AG10803 (cell line): Measurements from ENCODE around the gene RALBP1.
A peak's percentile ranks its signal among the peaks of the same experiment; 100 is the strongest.
"Not testable (repeated sequence)": the region's sequence is repeated elsewhere in the genome, so short reads cannot be mapped to it uniquely, and the experiment has no call there.

Source experiments
- DNase-seq: peaks from one replicate; pipeline ENCODE4 v3.0.0; 2010; ENCODE audit warnings: low read depth
- H3K4me3 ChIP-seq: 2 replicates; pipeline ENCODE4 v1.5.1; 2011; ENCODE audit warnings: mild to moderate bottlenecking, low read length, control low read depth
- TF ChIP-seq, protein P1 (sequence below): conservative IDR thresholded peaks from 2 replicates; pipeline ENCODE4 v1.5.1; 2011; ENCODE audit warnings: mild to moderate bottlenecking, low read length, control low read depth, inconsistent platforms

The RALBP1 gene

DNA sequence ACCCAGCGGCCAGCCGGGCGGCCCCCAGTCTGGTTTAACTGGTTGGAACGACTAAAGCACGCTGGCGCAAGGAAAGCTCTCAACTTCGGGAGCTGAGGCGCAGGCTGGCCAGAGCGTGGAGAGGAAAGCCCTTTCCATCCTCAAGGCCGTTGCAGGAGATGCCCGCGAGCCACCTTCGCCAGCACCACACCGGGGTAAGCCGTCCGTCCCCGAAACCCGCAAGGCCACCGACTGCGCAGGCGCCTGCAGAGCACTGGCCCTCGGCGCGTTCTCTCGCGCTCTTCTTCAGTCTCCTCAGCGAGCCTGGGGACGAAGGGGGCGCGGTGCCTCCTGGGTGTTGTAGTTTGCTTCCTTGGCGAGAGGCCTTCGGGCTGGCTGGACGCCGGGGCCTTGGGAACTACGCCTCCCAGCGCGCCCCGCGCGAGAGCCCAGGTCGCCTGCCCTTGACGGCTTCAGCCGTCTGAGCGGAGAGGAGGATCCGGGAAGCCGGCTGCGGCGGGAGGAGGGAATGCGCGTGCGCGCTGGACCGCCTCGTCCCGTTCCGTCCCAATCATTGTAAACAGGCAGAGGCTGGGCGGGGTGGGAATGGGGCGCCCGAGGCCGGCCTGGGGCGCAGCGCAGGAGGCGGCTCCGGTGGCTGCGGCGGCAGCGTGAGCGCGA is at the start of gene RALBP1:
RALBP1 (plus strand) TSS at position 531 of the 660 bp plus-strand sequence. CDS start 37,533 bp downstream, outside the sequence.
- TF ChIP-seq, protein P1, sequence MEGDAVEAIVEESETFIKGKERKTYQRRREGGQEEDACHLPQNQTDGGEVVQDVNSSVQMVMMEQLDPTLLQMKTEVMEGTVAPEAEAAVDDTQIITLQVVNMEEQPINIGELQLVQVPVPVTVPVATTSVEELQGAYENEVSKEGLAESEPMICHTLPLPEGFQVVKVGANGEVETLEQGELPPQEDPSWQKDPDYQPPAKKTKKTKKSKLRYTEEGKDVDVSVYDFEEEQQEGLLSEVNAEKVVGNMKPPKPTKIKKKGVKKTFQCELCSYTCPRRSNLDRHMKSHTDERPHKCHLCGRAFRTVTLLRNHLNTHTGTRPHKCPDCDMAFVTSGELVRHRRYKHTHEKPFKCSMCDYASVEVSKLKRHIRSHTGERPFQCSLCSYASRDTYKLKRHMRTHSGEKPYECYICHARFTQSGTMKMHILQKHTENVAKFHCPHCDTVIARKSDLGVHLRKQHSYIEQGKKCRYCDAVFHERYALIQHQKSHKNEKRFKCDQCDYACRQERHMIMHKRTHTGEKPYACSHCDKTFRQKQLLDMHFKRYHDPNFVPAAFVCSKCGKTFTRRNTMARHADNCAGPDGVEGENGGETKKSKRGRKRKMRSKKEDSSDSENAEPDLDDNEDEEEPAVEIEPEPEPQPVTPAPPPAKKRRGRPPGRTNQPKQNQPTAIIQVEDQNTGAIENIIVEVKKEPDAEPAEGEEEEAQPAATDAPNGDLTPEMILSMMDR: peak; percentile 23; the same call in 1 of the 2 replicates
- DNase-seq: peak; percentile 99
- peak within 1 kb of the TSS; percentile 97 for H3K4me3 ChIP-seq

DNA sequence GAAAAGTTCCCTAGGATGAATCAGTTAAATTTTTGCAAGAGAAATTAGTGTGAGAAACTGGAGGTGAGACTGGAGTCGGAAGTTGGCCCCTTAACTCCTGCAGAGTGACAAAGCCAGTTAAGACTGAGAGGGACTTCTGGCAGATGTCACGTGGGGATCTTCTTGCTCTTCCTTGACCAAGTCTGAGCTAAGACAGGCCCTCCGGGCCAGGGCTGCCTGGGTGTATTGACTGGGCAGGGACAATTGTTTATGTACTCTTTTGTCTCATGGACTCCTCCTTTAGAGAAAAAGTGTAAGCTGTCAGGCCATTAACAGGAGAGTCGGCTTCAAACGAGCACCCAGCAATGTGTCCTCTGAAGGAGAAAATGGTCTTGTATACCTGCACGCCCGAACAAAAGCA is 48.6 kb upstream of the RALBP1 start:
- H3K4me3 ChIP-seq: no peak overlapping the region
- DNase-seq: no peak
- TF ChIP-seq, protein P1: no peak

DNA sequence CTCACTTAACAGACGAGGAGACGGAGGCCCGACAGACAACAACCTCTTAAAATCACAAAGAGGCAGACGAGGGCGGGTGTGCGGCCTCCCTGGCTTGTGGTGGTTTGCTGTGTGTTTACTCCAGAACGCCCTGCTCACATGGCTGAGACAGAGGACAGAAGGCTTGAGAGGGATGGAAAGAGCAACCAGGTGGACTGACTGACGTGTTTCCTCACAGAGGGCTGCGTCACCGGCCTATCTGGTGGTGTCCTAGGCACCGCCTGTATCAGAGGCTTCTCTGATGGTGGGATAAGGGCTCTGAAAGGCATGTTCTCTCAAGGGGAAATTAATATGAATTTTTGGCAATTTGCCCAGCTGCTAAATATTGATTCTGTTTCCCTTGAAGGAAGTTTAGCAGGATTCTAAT is 47.0 kb upstream of the RALBP1 start:
- TF ChIP-seq, protein P1: no peak
- no peak for DNase-seq
- no peak overlapping the region for H3K4me3 ChIP-seq

DNA sequence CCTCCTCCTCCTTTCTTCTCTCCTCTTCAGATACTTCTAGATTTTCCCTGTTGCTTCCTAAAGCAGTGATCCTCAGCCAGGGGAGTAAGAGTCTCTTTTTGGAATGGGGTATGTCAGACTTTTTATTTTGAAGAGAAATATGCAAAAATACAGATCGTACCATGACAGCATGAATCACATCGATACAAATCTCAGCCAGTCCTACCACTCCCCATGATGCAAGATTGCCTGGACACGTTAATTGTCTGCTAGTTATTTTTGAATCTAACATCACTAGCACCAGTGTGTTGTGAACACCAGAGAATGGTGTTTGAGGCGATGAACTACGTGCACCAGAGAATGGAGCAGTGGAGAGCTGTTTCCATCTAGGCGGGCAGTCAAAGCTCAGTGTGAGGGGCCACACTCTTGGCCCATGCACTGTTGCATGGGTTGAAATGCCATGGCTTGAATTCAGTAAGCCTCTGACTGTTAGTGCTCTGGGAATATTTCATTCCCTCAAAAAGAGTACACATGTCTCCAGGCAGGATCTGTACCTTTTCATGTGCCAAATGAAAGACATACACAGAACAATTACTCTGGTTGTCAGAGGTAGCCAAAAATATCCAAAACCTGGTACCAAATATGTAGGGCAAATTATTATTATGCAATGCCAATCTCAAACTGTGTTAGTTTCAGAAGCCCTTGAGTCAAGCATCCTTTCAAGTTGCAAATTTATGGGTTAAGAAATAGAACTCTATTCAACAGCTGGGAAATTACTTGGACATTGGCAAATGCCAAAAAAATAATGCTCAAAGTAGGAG is 46.3 kb upstream of the RALBP1 start:
- no peak overlapping the region for H3K4me3 ChIP-seq
- TF ChIP-seq, protein P1: no peak
- DNase-seq: peak; percentile 52

DNA sequence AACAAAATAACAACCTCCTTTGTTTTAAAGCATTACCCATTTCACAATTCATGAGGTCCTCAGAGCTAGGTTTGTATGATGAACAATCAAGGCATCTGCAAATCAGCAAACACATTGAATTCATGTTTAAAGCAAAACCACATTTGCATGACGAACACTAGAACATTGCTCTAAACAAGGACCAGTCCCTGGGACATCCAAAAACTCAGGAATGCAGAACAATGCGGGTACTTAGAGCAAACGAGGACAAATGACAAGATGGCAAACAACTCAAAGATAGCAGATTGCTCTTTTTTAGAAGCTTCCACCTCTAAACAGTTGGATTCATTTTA is 45.7 kb upstream of the RALBP1 start:
- TF ChIP-seq, protein P1: no peak
- DNase-seq: peak; percentile 92
- no peak overlapping the region for H3K4me3 ChIP-seq

DNA sequence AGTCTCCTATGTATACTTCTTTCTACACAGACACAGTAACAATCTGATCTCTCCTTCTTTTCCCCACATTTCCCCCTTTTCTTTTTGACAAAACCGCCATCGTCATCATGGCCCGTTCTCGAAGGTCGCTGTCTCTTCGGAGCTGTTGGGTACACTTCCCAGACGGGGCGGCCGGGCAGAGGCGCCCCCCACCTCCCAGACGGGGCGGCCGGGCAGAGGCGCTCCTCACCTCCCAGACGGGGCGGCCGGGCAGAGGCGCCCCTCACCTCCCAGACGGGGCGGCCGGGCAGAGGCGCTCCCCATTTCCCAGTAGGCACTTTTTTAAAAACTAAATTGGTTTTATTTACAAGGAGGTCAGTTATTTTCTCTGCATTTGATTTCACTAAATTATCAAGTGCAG is 45.0 kb upstream of the RALBP1 start:
- DNase-seq, H3K4me3 ChIP-seq: not testable (repeated sequence)

DNA sequence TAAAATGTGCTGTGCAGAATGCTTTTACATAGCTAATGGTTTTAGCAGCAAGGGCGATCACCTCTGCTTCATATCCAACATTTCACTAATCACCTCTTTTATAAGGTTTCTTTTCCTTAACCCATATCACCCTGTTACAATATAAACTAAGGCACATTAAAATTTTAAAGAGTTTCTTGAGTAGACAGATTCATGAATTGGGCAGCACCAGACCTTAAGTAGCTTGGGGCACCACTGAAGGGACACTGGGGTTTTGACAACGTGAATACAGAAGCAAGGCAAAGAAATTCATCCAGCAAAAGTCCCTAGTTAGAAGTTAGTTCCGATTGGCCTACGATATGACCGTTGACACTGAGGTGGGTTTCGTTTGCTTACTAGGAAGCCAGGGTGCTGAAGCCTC is 44.0 kb upstream of the RALBP1 start:
- no peak for DNase-seq
- TF ChIP-seq, protein P1: no peak
- no peak overlapping the region for H3K4me3 ChIP-seq

DNA sequence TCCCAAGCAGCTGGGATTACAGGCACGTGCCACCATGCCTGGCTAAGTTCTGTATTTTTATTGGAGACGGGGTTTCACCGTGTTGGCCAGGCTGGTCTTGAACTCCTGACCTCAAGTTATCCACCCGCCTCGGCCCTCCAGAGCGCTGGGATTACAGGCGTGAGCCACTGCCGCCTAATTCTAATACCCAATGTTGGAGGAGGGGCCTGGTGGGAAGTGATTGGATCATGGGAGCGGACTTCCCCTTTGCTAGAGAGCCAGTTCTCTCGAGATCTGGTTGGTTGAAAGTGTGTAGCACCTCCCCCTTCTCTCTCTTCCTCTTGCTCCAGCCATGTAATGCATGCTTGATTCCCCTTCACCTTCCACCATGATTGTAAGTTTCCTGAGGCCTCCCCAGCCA is 42.2 kb upstream of the RALBP1 start:
- DNase-seq, H3K4me3 ChIP-seq: not testable (repeated sequence)
